Measurements from ENCODE around the gene RAB11A. TPM values are rescaled to one million over a fixed set of nuclear protein-coding genes. Genes with fewer than 3 reads are reported as not detected.

Gene RAB11A
- total and polyA plus RNA-seq, 8 donors: 129 to 360 (median 183) TPM

DNA sequence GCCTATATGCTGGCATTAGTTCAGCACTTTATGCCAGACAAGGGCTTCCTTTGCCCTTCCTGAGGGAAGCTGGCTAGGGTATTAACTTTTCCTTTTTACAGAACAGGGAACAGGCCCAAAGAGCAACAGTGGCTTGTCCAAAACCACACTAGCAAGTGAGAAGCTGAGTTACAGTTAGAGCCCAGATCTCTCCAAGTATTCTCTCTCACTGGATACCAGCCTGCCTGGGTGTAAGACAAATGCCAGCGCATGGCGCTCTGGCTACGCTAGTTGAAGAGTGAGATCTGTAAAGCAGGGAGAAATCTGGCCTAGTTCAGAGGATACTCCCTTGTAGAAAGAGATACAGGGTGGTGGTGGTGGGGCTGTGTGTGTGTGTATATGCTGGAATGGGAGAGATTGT lies 38.4 kb downstream of the RAB11A start:
- WGBS, 5 donors: 96 to 100% (median 98%) methylated on average over 3 of the region's 3 CpGs
- Histone ChIP-seq H3K4me3 (no peak overlapping the region), H3K9me3 (no peaks in the 10 kb centered on the region), H3K27ac (no peak overlapping the region), H3K27me3 (no peaks in the 10 kb centered on the region), H3K4me1 (peaks cover 0 to 11% (median 5%) of the 10 kb centered on the region in 4 donors), H3K36me3 (peaks cover 24 to 92% (median 82%) of the 10 kb centered on the region in 4 donors)
- intact Hi-C loops (cut with DNase I; ENCODE audit: low total_unique reads): no loop called here
- DNase-seq: no peak
- TF ChIP-seq, protein P1, sequence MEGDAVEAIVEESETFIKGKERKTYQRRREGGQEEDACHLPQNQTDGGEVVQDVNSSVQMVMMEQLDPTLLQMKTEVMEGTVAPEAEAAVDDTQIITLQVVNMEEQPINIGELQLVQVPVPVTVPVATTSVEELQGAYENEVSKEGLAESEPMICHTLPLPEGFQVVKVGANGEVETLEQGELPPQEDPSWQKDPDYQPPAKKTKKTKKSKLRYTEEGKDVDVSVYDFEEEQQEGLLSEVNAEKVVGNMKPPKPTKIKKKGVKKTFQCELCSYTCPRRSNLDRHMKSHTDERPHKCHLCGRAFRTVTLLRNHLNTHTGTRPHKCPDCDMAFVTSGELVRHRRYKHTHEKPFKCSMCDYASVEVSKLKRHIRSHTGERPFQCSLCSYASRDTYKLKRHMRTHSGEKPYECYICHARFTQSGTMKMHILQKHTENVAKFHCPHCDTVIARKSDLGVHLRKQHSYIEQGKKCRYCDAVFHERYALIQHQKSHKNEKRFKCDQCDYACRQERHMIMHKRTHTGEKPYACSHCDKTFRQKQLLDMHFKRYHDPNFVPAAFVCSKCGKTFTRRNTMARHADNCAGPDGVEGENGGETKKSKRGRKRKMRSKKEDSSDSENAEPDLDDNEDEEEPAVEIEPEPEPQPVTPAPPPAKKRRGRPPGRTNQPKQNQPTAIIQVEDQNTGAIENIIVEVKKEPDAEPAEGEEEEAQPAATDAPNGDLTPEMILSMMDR (IDR thresholded peaks at IDR 0.05): no peak
- TF ChIP-seq EP300 (IDR thresholded peaks at IDR 0.05) (no peak), POLR2AphosphoS5 (IDR thresholded peaks at IDR 0.05) (no peak), POLR2A (IDR thresholded peaks at IDR 0.05) (no peak)

DNA sequence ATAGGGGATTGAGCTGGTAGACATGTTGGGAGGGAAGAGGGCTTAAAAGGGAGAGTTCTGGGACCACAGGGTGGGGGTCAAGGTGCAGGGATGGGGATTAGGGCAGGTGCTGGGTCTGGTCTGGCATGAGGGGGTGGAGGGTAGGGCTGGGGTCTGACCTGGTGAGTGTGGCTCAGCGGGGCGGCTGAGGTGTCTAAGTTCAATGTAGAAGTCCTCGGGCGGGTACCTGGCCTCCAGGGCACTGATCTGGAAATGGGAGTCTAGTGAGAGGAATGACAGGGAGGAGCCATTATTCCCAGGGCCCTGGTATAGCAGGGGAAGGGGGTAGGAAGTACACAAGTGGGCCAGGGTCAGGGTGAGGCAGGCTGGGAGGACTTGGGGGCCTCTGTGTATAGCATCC lies 39.6 kb downstream of the RAB11A start:
- 96 to 100% (median 98%) methylated on average over 4 of the region's 4 CpGs for WGBS, 5 donors
- no peak for TF ChIP-seq EP300 (IDR thresholded peaks at IDR 0.05)
- no peak for TF ChIP-seq POLR2AphosphoS5 (IDR thresholded peaks at IDR 0.05)
- no peak for TF ChIP-seq POLR2A (IDR thresholded peaks at IDR 0.05)
- TF ChIP-seq, protein P1 (IDR thresholded peaks at IDR 0.05): no peak
- H3K36me3 ChIP-seq: peaks cover 24 to 96% (median 85%) of the 10 kb centered on the region in 4 donors
- intact Hi-C loops (cut with DNase I; ENCODE audit: low total_unique reads): no loop called here
- no peak for DNase-seq
- no peaks in the 10 kb centered on the region for H3K9me3 ChIP-seq
- H3K4me1 ChIP-seq: no peaks in the 10 kb centered on the region
- no peak overlapping the region for H3K27ac ChIP-seq
- H3K27me3 ChIP-seq: no peaks in the 10 kb centered on the region
- H3K4me3 ChIP-seq: no peak overlapping the region

DNA sequence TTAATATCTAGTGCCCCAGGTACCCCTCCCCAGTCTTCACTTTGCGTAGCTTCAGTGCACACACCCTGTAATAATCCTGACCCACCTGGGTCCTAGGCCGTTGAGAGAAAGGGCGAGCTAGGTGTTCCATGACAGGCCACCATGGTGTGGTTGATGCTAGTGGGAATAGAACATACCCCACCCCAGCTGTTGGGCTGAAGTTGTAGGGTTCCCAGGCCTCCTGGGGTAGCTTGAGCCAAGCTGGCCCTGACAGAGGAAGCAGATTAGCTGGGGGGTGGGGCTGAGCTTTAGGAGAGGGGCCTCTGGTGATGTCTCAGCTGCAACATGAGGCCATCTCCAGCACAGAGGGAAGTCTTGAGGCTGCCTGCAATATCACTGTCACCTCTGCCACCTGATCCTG lies 40.5 kb downstream of the RAB11A start:
- peaks cover 21 to 86% (median 75%) of the 10 kb centered on the region in 4 donors for H3K36me3 ChIP-seq
- intact Hi-C loops (cut with DNase I; ENCODE audit: low total_unique reads): no loop called here
- H3K9me3 ChIP-seq: no peaks in the 10 kb centered on the region
- 76 to 99% (median 93%) methylated on average over 2 to 3 of the region's 3 CpGs for WGBS, 5 donors
- H3K27ac ChIP-seq: no peak overlapping the region
- no peaks in the 10 kb centered on the region for H3K27me3 ChIP-seq
- no peak overlapping the region for H3K4me3 ChIP-seq
- TF ChIP-seq, protein P1 (IDR thresholded peaks at IDR 0.05): no peak
- TF ChIP-seq EP300 (IDR thresholded peaks at IDR 0.05): no peak
- no peak for TF ChIP-seq POLR2A (IDR thresholded peaks at IDR 0.05)
- TF ChIP-seq POLR2AphosphoS5 (IDR thresholded peaks at IDR 0.05): no peak
- H3K4me1 ChIP-seq: no peaks in the 10 kb centered on the region
- no peak for DNase-seq

DNA sequence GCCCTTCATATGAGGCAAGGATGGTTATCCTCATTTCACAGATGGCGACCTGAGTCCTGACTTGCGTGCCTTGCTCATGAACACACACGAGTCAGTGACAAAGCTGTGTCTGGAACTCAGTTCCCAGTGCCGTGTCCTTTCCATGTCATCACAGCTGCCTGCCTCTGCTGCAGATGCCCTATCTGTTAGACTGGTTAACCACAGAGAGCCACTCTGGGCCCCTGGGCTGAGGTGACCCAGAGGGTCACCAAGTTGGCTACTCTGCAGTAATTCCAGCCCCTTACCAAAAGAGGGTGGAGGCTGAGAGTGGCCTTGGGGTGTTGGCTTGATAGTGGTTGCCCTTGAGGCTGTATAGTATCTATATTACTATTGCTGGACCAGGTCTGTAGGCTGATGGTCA lies 41.0 kb downstream of the RAB11A start:
- TF ChIP-seq EP300 (IDR thresholded peaks at IDR 0.05): no peak
- TF ChIP-seq, protein P1 (IDR thresholded peaks at IDR 0.05): no peak
- TF ChIP-seq POLR2AphosphoS5 (IDR thresholded peaks at IDR 0.05): no peak
- TF ChIP-seq POLR2A (IDR thresholded peaks at IDR 0.05): no peak

More for the DNA sequence above, 41.0 kb downstream of the RAB11A start:
- DNase-seq: no peak
- Histone ChIP-seq H3K4me1 (no peaks in the 10 kb centered on the region), H3K27ac (no peak overlapping the region), H3K9me3 (no peaks in the 10 kb centered on the region), H3K27me3 (no peaks in the 10 kb centered on the region), H3K4me3 (no peak overlapping the region), H3K36me3 (peaks cover 21 to 81% (median 70%) of the 10 kb centered on the region in 4 donors)
- intact Hi-C loops (cut with DNase I; ENCODE audit: low total_unique reads): no loop called here
- 89 to 99% (median 94%) methylated on average over 4 of the region's 4 CpGs for WGBS, 5 donors
